SU-DHL-6 (cell line): ENCODE measurements around the gene HSPA12A.

ENCODE experiments used
- H2AFZ ChIP-seq: fragments of 200-600 bp; sonication (generic); 2 replicates; pipeline ENCODE4 v1.6.1; 2014; ENCODE audit warnings: low read depth, mild to moderate bottlenecking, moderate library complexity, mixed read lengths, antibody characterized with exemption, low read length; ENCODE audit not compliant: severe bottlenecking
- H3F3A ChIP-seq: fragments of 200-600 bp; shearing (Covaris generic); 2 replicates; pipeline ENCODE4 v1.6.0; 2016; ENCODE audit warnings: antibody characterized with exemption, mild to moderate bottlenecking; ENCODE audit not compliant: insufficient read depth
- H3K27ac ChIP-seq: fragments of 200-600 bp; sonication (generic); 2 replicates; pipeline ENCODE4 v1.5.1; 2016; ENCODE audit warnings: low read depth, mild to moderate bottlenecking, low read length, moderate library complexity, mixed read lengths
- H3K27me3 ChIP-seq: fragments of 200-600 bp; sonication (generic), shearing (Covaris generic); 2 replicates; pipeline ENCODE4 v1.6.0; 2014; ENCODE audit warnings: mild to moderate bottlenecking, low read length
- H3K36me3 ChIP-seq: fragments of 200-600 bp; sonication (generic); 2 replicates; pipeline ENCODE4 v1.6.1; 2014; ENCODE audit warnings: mild to moderate bottlenecking, low read length, mixed read lengths
- H3K4me2 ChIP-seq: fragments of 300-600, 200-600 bp; shearing (Covaris generic), sonication (generic); 2 replicates; pipeline ENCODE4 v1.6.0; 2014; ENCODE audit warnings: low read length, low read depth, mild to moderate bottlenecking; ENCODE audit not compliant: poor library complexity, severe bottlenecking
- H3K4me3 ChIP-seq: fragments of 200-600 bp; sonication (generic); 2 replicates; pipeline ENCODE4 v1.5.1; 2014; ENCODE audit warnings: antibody characterized with exemption, low read length, mild to moderate bottlenecking, mixed read lengths; ENCODE audit not compliant: insufficient read depth, poor library complexity, severe bottlenecking
- H3K79me2 ChIP-seq: fragments of 200-600 bp; sonication (generic); 2 replicates; pipeline ENCODE4 v1.6.1; 2014; ENCODE audit warnings: mild to moderate bottlenecking, low read length, moderate library complexity; ENCODE audit not compliant: insufficient read depth
- H3K9ac ChIP-seq: fragments of 200-600 bp; sonication (generic); 2 replicates; pipeline ENCODE4 v1.7.0; 2014; ENCODE audit warnings: mild to moderate bottlenecking, low read length
- H3K9me2 ChIP-seq: fragments of 200-600 bp; sonication (generic); replicated peaks from 2 replicates; pipeline ENCODE4 v1.6.1; 2014; ENCODE audit warnings: low read length; ENCODE audit not compliant: insufficient read depth
- H3K9me3 ChIP-seq: fragments of 200-600 bp; sonication (generic); 2 replicates; pipeline ENCODE4 v1.6.1; 2014; ENCODE audit warnings: low read length, mixed read lengths; ENCODE audit not compliant: insufficient read depth
- H4K20me1 ChIP-seq: fragments of 200-600 bp; sonication (generic); 2 replicates; pipeline ENCODE4 v1.6.1; 2014; ENCODE audit warnings: low read depth, mild to moderate bottlenecking, antibody characterized with exemption, low read length, moderate library complexity, mixed read lengths
- CTCF ChIP-seq: fragments of 200-600 bp; sonication (generic); IDR thresholded peaks from one replicate; pipeline ENCODE4 v1.5.1; 2017; ENCODE audit warnings: antibody characterized with exemption, mild to moderate bottlenecking, low read length, moderate library complexity; ENCODE audit not compliant: insufficient read depth, poor library complexity, severe bottlenecking
- EZH2phosphoT487 ChIP-seq: fragments of 200-600 bp; sonication (generic), shearing (Covaris generic); conservative IDR thresholded peaks from 2 replicates; pipeline ENCODE4 v1.6.1; 2018; ENCODE audit warnings: mild to moderate bottlenecking, antibody characterized with exemption, low read length, moderate library complexity, mixed read lengths

Gene HSPA12A

DNA sequence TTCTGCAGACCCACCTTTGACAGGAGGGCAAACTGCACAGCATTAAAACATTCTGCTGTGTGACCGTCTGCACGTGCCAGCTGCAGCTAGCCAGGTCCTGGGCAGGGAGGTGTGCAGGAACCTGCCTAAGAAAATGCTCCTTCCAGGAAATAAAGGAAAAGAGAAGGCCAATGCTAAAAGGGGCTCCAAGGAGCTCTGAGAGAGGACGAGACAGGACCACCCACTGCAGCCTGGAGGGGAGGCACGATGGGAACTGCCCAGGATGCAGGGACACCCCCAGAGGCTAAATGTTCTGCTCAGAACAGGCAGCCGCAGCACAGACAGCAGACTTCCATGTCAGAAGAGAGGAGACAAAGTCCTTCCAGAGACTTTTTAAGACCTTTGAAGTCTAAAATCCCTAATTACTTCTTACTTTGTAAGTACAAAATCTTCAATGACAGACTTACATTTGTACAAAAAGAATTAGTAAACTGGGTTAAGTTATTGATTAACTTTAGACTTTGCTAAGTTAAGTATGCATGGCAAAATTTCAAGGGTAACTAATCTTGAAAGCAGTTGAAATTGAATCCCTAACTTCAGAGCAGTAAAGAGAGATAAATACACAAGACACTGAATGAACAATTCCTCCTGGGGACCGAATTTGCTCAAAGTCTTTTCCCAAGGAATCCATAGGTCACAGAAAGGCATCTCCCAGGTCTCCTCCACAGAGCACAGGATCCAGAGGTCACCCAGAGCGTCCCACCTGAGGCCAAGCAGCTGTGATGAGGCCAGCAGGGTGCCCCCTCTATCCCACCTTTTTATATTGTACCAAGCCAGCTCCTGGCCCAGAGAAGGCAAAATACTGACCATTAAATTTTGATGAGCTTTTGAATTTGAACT lies 21.5 kb downstream of the HSPA12A start:
- Histone ChIP-seq H3K4me3 (no peak overlapping the region), H3K79me2 (no peaks in the 10 kb centered on the region), H3K27ac (no peak overlapping the region), H3K36me3 (no peaks in the 10 kb centered on the region), H3F3A (no peaks in the 10 kb centered on the region), H3K9me3 (no peaks in the 10 kb centered on the region), H2AFZ (no peak overlapping the region), H3K9ac (no peak overlapping the region), H3K9me2 (no peaks in the 10 kb centered on the region), H3K4me2 (no peak overlapping the region), H4K20me1 (no peaks in the 10 kb centered on the region), H3K27me3 (no peaks in the 10 kb centered on the region)
- TF ChIP-seq EZH2phosphoT487 = no peak
- TF ChIP-seq CTCF = no peak

- no peak overlapping the region for H2AFZ ChIP-seq
- no peak overlapping the region for H3K9ac ChIP-seq
- no peak for TF ChIP-seq EZH2phosphoT487
- no peak for TF ChIP-seq CTCF
- no peak overlapping the region for H3K4me2 ChIP-seq
- no peak overlapping the region for H3K27ac ChIP-seq
- H3K27me3 ChIP-seq = no peaks in the 10 kb centered on the region
- no peak overlapping the region for H3K4me3 ChIP-seq
- no peaks in the 10 kb centered on the region for H3K36me3 ChIP-seq
- H3K79me2 ChIP-seq = no peaks in the 10 kb centered on the region
- H3F3A ChIP-seq = no peaks in the 10 kb centered on the region
- H3K9me2 ChIP-seq = no peaks in the 10 kb centered on the region
- no peaks in the 10 kb centered on the region for H4K20me1 ChIP-seq
- H3K9me3 ChIP-seq = no peaks in the 10 kb centered on the region
These were observed 22.1 kb downstream of the HSPA12A start for GRCh38 chr10:116720241-116720643.

- H3K36me3 ChIP-seq = no peaks in the 10 kb centered on the region
- no peaks in the 10 kb centered on the region for H3F3A ChIP-seq
- no peaks in the 10 kb centered on the region for H3K27me3 ChIP-seq
- H3K9ac ChIP-seq = no peak overlapping the region
- no peak overlapping the region for H3K4me3 ChIP-seq
- no peaks in the 10 kb centered on the region for H3K9me2 ChIP-seq
- no peaks in the 10 kb centered on the region for H3K79me2 ChIP-seq
- H3K9me3 ChIP-seq = no peaks in the 10 kb centered on the region
- TF ChIP-seq CTCF (no peak), EZH2phosphoT487 (no peak)
- H2AFZ ChIP-seq = no peak overlapping the region
- H3K27ac ChIP-seq = no peak overlapping the region
- no peaks in the 10 kb centered on the region for H4K20me1 ChIP-seq
- no peak overlapping the region for H3K4me2 ChIP-seq
These were observed 22.6 kb downstream of the HSPA12A start for GRCh38 chr10:116719804-116720203.
